H1 (cell line): Measurements from ENCODE around the gene ATAD5. TPM values are rescaled to one million over a fixed set of nuclear protein-coding genes. Genes with fewer than 3 reads are reported as not detected.

Experiments
- CTCF ChIA-PET: fragments of 300-600 bp; sonication (Branson Sonifier 250); formaldehyde crosslinking; loops from one replicate; lab custom pipeline; 2021; ENCODE audit not compliant: partially characterized antibody; lab: Charles Lee
- POLR2A ChIA-PET: fragments of 300-600 bp; sonication (Branson Sonifier 250); formaldehyde crosslinking; loops from one replicate; lab custom pipeline; 2021; ENCODE audit warnings: inconsistent platforms; ENCODE audit not compliant: partially characterized antibody; lab: Charles Lee
- DNase-seq, 2 experiments: peaks; one replicate each; pipeline versions ENCODE4 v3.0.0 to v3.0.0-alpha.2; 2010 to 2022; ENCODE audit warnings: low spot score in 2 of 2, low read depth in 1 of 2, mixed read lengths in 1 of 2
- FAIRE-seq: peaks from 2 replicates; lab custom pipeline; 2011; peaks lifted over from hg19 to GRCh38; lab: Jason Lieb, UNC
- H2AFZ ChIP-seq: 2 replicates; pipeline ENCODE4 v1.8.1; 2012; ENCODE audit warnings: low read length, inconsistent platforms
- H2AK5ac ChIP-seq: 2 replicates; pipeline ENCODE4 v1.6.1; 2013; ENCODE audit warnings: low read depth, low read length
- H2BK120ac ChIP-seq: replicated peaks from 2 replicates; pipeline ENCODE3; 2013; ENCODE audit warnings: low read depth, low read length, inconsistent platforms
- H2BK12ac ChIP-seq: 2 replicates; pipeline ENCODE4 v1.6.1; 2013; ENCODE audit warnings: low read depth, low read length
- H2BK15ac ChIP-seq: 2 replicates; pipeline ENCODE4 v1.6.1; 2013; ENCODE audit warnings: low read length
- H2BK20ac ChIP-seq: 2 replicates; pipeline ENCODE4 v1.6.1; 2013; ENCODE audit warnings: low read length
- H2BK5ac ChIP-seq: 2 replicates; pipeline ENCODE4 v1.6.1; 2013; ENCODE audit warnings: low read depth, low read length
- H3K14ac ChIP-seq: 2 replicates; pipeline ENCODE4 v1.6.1; 2013; ENCODE audit warnings: inconsistent platforms; ENCODE audit not compliant: insufficient read length
- H3K18ac ChIP-seq: 2 replicates; pipeline ENCODE4 v1.6.1; 2013; ENCODE audit warnings: low read length; ENCODE audit errors: extremely low read depth
- H3K23ac ChIP-seq: 2 replicates; pipeline ENCODE4 v1.6.1; 2013; ENCODE audit warnings: inconsistent platforms; ENCODE audit not compliant: insufficient read length
- H3K23me2 ChIP-seq: 2 replicates; pipeline ENCODE4 v1.6.1; 2013; ENCODE audit warnings: low read depth, low read length
- H3K27ac ChIP-seq: 2 replicates; pipeline ENCODE4 v1.6.1; 2011; ENCODE audit warnings: low read depth, low read length, inconsistent platforms
- H3K27me3 ChIP-seq, 4 experiments: replicated peaks in 1 of 4; 1 replicate in 1 of 4; 2 replicates in 3 of 4; pipeline versions ENCODE4 v1.6.1 to v1.8.1; 2011 to 2013; ENCODE audit warnings: low read length in 3 of 4, mild to moderate bottlenecking in 3 of 4, inconsistent platforms in 2 of 4, mixed read lengths in 2 of 4, moderate library complexity in 1 of 4; ENCODE audit not compliant: control insufficient read depth in 3 of 4, insufficient read depth in 3 of 4; ENCODE audit errors: extremely low read depth in 1 of 4
- H3K36me3 ChIP-seq, 4 experiments: 2 replicates each; pipeline versions ENCODE4 v1.6.1 to v1.8.1; 2011 to 2013; ENCODE audit warnings: mild to moderate bottlenecking in 4 of 4, low read length in 3 of 4, moderate library complexity in 2 of 4, control low read depth in 1 of 4, inconsistent platforms in 1 of 4; ENCODE audit not compliant: insufficient read depth in 4 of 4, control insufficient read depth in 2 of 4
- H3K4ac ChIP-seq: replicated peaks from 2 replicates; pipeline ENCODE3; 2013; ENCODE audit warnings: low read length, low read depth, mixed read lengths, inconsistent platforms; ENCODE audit not compliant: insufficient read length
- H3K4me1 ChIP-seq, 4 experiments: replicated peaks in 1 of 4; 1 replicate in 1 of 4; 2 replicates in 3 of 4; pipeline versions ENCODE4 v1.6.1 to v1.8.1; 2011 to 2013; ENCODE audit warnings: low read length in 3 of 4, inconsistent platforms in 2 of 4, mixed read lengths in 1 of 4; ENCODE audit not compliant: insufficient read depth in 4 of 4, control insufficient read depth in 3 of 4
- H3K4me2 ChIP-seq, 2 experiments: 2 replicates each; pipeline versions ENCODE4 v1.6.1 to v1.8.1; 2011 to 2013; ENCODE audit warnings: low read depth in 2 of 2, low read length in 2 of 2, control low read depth in 1 of 2, inconsistent platforms in 1 of 2, mild to moderate bottlenecking in 1 of 2; ENCODE audit not compliant: insufficient read depth in 1 of 2
- H3K4me3 ChIP-seq, 4 experiments: fragments of 200-600, 300-600 bp in 1 of 4; sonication (generic), shearing (Covaris generic), sonication (Bioruptor Twin) in 1 of 4; 2 replicates each; pipeline versions ENCODE4 v1.5.1 to v1.8.1; 2011 to 2016; ENCODE audit warnings: low read length in 4 of 4, low read depth in 3 of 4, control low read depth in 2 of 4, inconsistent platforms in 2 of 4, mild to moderate bottlenecking in 2 of 4, mixed read lengths in 1 of 4, moderate library complexity in 1 of 4; ENCODE audit not compliant: insufficient read depth in 2 of 4; ENCODE audit errors: extremely low read depth in 1 of 4
- H3K56ac ChIP-seq: replicated peaks from 2 replicates; pipeline ENCODE3; 2013; ENCODE audit warnings: low read depth, mild to moderate bottlenecking, mixed read lengths, low read length, inconsistent platforms; ENCODE audit not compliant: insufficient read length
- H3K79me1 ChIP-seq: 2 replicates; pipeline ENCODE4 v1.6.1; 2013; ENCODE audit warnings: low read depth, low read length, control low read depth
- H3K79me2 ChIP-seq, 2 experiments: 2 replicates each; pipeline versions ENCODE4 v1.6.1 to v1.8.1; 2012 to 2013; ENCODE audit warnings: low read length in 2 of 2, mild to moderate bottlenecking in 2 of 2, inconsistent platforms in 1 of 2; ENCODE audit not compliant: insufficient read depth in 2 of 2, control insufficient read depth in 1 of 2
- H3K9ac ChIP-seq, 4 experiments: replicated peaks in 1 of 4; 1 replicate in 1 of 4; 2 replicates in 3 of 4; pipeline versions ENCODE4 v1.6.1 to v1.8.1; 2011 to 2013; ENCODE audit warnings: low read depth in 3 of 4, low read length in 3 of 4, control low read depth in 2 of 4, mild to moderate bottlenecking in 2 of 4, moderate library complexity in 2 of 4, inconsistent platforms in 1 of 4; ENCODE audit errors: extremely low read depth in 1 of 4
- H3K9me3 ChIP-seq, 2 experiments: 2 replicates each; pipeline versions ENCODE4 v1.6.1 to v1.8.1; 2012 to 2013; ENCODE audit warnings: mild to moderate bottlenecking in 2 of 2, moderate library complexity in 2 of 2, control low read depth in 1 of 2, inconsistent platforms in 1 of 2, low read depth in 1 of 2, low read length in 1 of 2, mixed read lengths in 1 of 2; ENCODE audit not compliant: insufficient read depth in 2 of 2
- H4K20me1 ChIP-seq, 2 experiments: replicated peaks in 1 of 2; 2 replicates each; pipeline versions ENCODE3 to v1.8.1; 2011 to 2013; ENCODE audit warnings: inconsistent platforms in 2 of 2, low read length in 2 of 2, mild to moderate bottlenecking in 1 of 2; ENCODE audit not compliant: insufficient read depth in 2 of 2, control insufficient read depth in 1 of 2
- H4K5ac ChIP-seq: 2 replicates; pipeline ENCODE4 v1.6.1; 2013; ENCODE audit warnings: low read length, low read depth, mixed read lengths, inconsistent platforms; ENCODE audit not compliant: insufficient read length
- H4K8ac ChIP-seq: 2 replicates; pipeline ENCODE4 v1.8.0; 2013; ENCODE audit warnings: mild to moderate bottlenecking, moderate library complexity, low read length, inconsistent platforms; ENCODE audit not compliant: insufficient read depth; ENCODE audit errors: extremely low read depth
- H4K91ac ChIP-seq: replicated peaks from 2 replicates; pipeline ENCODE3; 2013; ENCODE audit warnings: low read length, mixed read lengths, inconsistent platforms; ENCODE audit not compliant: insufficient read length
- USF2 ChIP-seq: IDR thresholded peaks from 2 replicates; pipeline ENCODE4 v1.6.1; 2011; ENCODE audit warnings: low read length, improper control_type of control experiment
- WGBS, 2 experiments: shearing (Covaris generic) in 1 of 2; methylation state at CpG; one replicate each; pipeline versions ENCODE4 v1.1.6 to v1.1.7; 2013 to 2015; ENCODE audit warnings: low lambda C conversion rate in 2 of 2, mixed read lengths in 2 of 2, inconsistent platforms in 1 of 2, low coverage in 1 of 2, missing lambda C conversion rate in 1 of 2; ENCODE audit not compliant: insufficient replicate concordance in 2 of 2, insufficient coverage in 1 of 2, insufficient read length in 1 of 2; ENCODE audit errors: extremely low coverage in 1 of 2, missing lambda C conversion rate in 1 of 2; 5-methylcytosine and 5-hydroxymethylcytosine counted together
- polyA plus RNA-seq, 7 experiments: library from polyadenylated mRNA; depleted of rRNA in 3 of 7; stranded (reverse) in 5 of 7; unstranded in 2 of 7; fragments of >200 nt in 5 of 7; fragments of 200-250 nt in 2 of 7; gene quantifications; 1 replicate in 5 of 7; 2 replicates in 1 of 7; 4 replicates in 1 of 7; pipeline versions ENCODE4 v1.2.1 to v1.2.3, GENCODE V29; 2011 to 2013; ENCODE audit warnings: missing spikeins in 2 of 7, mixed read lengths in 2 of 7
- total RNA-seq: library from RNA; stranded (reverse); fragmentation: NEBNext Ultra II Directional; extraction: Animal tissue kit (Norgen Biotek cat#: 25700); gene quantifications from 2 replicates; pipeline ENCODE4 v1.2.1, GENCODE V29; 2021
- TF ChIP-seq, protein P1 (sequence below): IDR thresholded peaks from 2 replicates; pipeline ENCODE4 v1.6.1; 2012; ENCODE audit warnings: low read length, inconsistent platforms

Gene ATAD5
- total and polyA plus RNA-seq, 2 of the 8 experiments (the other 6 are each of a cell fraction or from before 2014, with no cell fraction given) = 3.5 to 30.0 TPM

GRCh38 chr17:30928584-30928983 lies 96.8 kb downstream of the ATAD5 start:
- H4K8ac ChIP-seq = no peak overlapping the region
- CTCF ChIA-PET = interaction anchor here (0.6 to 1.4 kb wide), 4 partner anchors 10 to 42 kb away, joined by 3 read pairs; partner anchors contain the start of gene RNF135
- H4K20me1 ChIP-seq = no peaks in the 10 kb centered on the region
- no peaks in the 10 kb centered on the region for H3K4me1 ChIP-seq
- no peak overlapping the region for H3K14ac ChIP-seq
- no peak overlapping the region for H3K4me2 ChIP-seq
- no peaks in the 10 kb centered on the region for H3K23me2 ChIP-seq
- no peaks in the 10 kb centered on the region for H3K36me3 ChIP-seq
- H3K4ac ChIP-seq = no peak overlapping the region
- H2BK15ac ChIP-seq = no peak overlapping the region
- POLR2A ChIA-PET = no interaction called here
- H3K18ac ChIP-seq = no peak overlapping the region
- H4K91ac ChIP-seq = no peak overlapping the region
- no peak overlapping the region for H2BK120ac ChIP-seq
- H4K5ac ChIP-seq = no peak overlapping the region
- H2BK20ac ChIP-seq = no peak overlapping the region
- no peaks in the 10 kb centered on the region for H3K79me2 ChIP-seq
- no peak overlapping the region for H3K4me3 ChIP-seq
- H3K27me3 ChIP-seq = peaks cover 0 to 10% (median 4%) of the 10 kb centered on the region in 4 experiments; a peak in 6 of 7 replicates
- TF ChIP-seq USF2 = no peak
- TF ChIP-seq, protein P1, sequence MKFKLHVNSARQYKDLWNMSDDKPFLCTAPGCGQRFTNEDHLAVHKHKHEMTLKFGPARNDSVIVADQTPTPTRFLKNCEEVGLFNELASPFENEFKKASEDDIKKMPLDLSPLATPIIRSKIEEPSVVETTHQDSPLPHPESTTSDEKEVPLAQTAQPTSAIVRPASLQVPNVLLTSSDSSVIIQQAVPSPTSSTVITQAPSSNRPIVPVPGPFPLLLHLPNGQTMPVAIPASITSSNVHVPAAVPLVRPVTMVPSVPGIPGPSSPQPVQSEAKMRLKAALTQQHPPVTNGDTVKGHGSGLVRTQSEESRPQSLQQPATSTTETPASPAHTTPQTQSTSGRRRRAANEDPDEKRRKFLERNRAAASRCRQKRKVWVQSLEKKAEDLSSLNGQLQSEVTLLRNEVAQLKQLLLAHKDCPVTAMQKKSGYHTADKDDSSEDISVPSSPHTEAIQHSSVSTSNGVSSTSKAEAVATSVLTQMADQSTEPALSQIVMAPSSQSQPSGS = no peak
- TF ChIP-seq, all 59 proteins: peak for 0
- WGBS, 2 experiments = 76% methylated on average over 3 of the region's 3 CpGs; no CpG with 5 or more reads in 1 of the 2 experiments
- Histone ChIP-seq H3K79me1 (no peaks in the 10 kb centered on the region), H2AK5ac (no peak overlapping the region), H3K56ac (no peak overlapping the region), H3K27ac (no peak overlapping the region), H3K9me3 (no peaks in the 10 kb centered on the region), H3K23ac (no peak overlapping the region), H2BK5ac (no peak overlapping the region), H2AFZ (no peak overlapping the region), H3K9ac (no peak overlapping the region; a peak in 1 of 7 replicates), H2BK12ac (no peak overlapping the region)
- FAIRE-seq = no peak
- no peak for DNase-seq
